ENCODE measurements around the gene PCDHB8. TPM values are rescaled to one million over a fixed set of nuclear protein-coding genes. Genes with fewer than 3 reads are reported as not detected.
"Not testable (repeated sequence)": the region's sequence is repeated elsewhere in the genome, so short reads cannot be mapped to it uniquely, and the experiment has no call there.

The PCDHB8 gene
- total RNA-seq, result 3.7 TPM
- 0.56 TPM for polyA plus RNA-seq (ENCODE audit: insufficient read depth, low read depth, low replicate concordance)
- long read RNA-seq, donor 1, result 0 reads
- long read RNA-seq, donor 2, partial matches to known transcripts, result 0 of 2 reads
- long read RNA-seq, donor 2, other reads (novel, unspliced or antisense), result 0 of 2 reads
- long read RNA-seq, donor 3, result 0 reads
- long read RNA-seq, donor 4, result 0 reads
- long read RNA-seq, donor 5, result 0 reads
- long read RNA-seq, donor 6, result 0 reads
- long read RNA-seq, donor 7, partial matches to known transcripts, result 0 of 2 reads
- long read RNA-seq, donor 7, other reads (novel, unspliced or antisense), result 0 of 2 reads
- long read RNA-seq, donor 8, result 0 reads
- long read RNA-seq, donor 9, result 0 reads
- long read RNA-seq, donor 10, result 0 reads

GRCh38 chr5:141177577-141178191 lies at the start of gene PCDHB8:
PCDHB8 (plus strand) TSS chr5:141177790; CDS start chr5:141178035, 245 bp downstream.
- H3K9ac ChIP-seq (ENCODE audit: low read length in 3 of 3); intact Hi-C loops (cut with DNase I); H3K27ac ChIP-seq (ENCODE audit: low read depth in 2 of 2, low read length in 2 of 2); DNase-seq; H3K36me3 ChIP-seq (ENCODE audit: control insufficient read depth in 2 of 3, insufficient read depth in 3 of 3, low read length in 3 of 3); H3K4me3 ChIP-seq (ENCODE audit: low read length in 3 of 3); H3K27me3 ChIP-seq (ENCODE audit: control insufficient read depth, insufficient read depth, low read length); H3K4me1 ChIP-seq (ENCODE audit: control insufficient read depth in 2 of 3, insufficient read depth in 2 of 3, low read depth in 1 of 3, low read length in 3 of 3); FAIRE-seq: not testable (repeated sequence)
- peaks cover 2 to 28% (median 18%) of the 10 kb centered on the region in 3 donors for H3K9me3 ChIP-seq (ENCODE audit: control insufficient read depth in 2 of 3, insufficient read depth in 1 of 3, low read length in 3 of 3)

DNA sequence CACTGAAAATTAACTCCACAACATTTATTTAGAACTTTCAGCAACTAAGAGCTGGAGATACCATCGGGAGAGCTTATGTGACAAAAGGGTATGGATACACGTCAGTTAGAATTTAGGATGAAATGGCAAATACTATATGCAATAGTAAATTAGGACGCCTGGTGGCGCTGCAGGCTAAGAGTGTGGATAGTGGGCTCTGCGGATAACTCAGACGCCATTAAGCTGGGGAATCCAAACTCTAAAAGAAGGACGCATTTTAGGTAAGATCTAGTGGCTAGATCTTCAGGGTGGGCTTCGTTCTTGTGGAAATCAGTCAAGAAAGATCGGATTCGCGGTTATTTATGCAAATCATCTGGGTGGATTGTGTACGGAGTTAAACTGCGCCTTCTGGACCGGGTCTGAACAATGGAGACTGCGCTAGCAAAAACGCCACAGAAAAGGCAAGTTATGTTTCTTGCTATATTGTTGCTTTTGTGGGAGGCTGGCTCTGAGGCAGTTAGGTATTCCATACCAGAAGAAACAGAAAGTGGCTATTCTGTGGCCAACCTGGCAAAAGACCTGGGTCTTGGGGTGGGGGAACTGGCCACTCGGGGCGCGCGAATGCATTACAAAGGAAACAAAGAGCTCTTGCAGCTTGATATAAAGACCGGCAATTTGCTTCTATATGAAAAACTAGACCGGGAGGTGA lies 42.4 kb upstream of the PCDHB8 start, which contains the start of gene PCDHB5:
TSS of gene PCDHB5 (plus strand) at position 177 of the 688 bp plus-strand sequence. CDS start at position 406, 229 bp downstream.
- H3K4me3 ChIP-seq (ENCODE audit: low read length in 3 of 3), result peak within 1 kb of the TSS; percentile 64 to 74 (median 68)
- FAIRE-seq (no peak), DNase-seq (peak in 3 of 5 donors; percentile 17 to 51 (median 34))
- H3K27ac ChIP-seq (ENCODE audit: low read depth in 2 of 2, low read length in 2 of 2), result no peak within 1 kb of the TSS
- TF ChIP-seq CTCF (IDR thresholded peaks at IDR 0.05; ENCODE audit: borderline replicate concordance, extremely low read depth, insufficient read depth), result peak; percentile 13
- H3K4me1 ChIP-seq (ENCODE audit: control insufficient read depth in 2 of 3, insufficient read depth in 2 of 3, low read depth in 1 of 3, low read length in 3 of 3), result no peaks in the 10 kb centered on the region
- peaks cover 0 to 32% (median 13%) of the 10 kb centered on the region in 3 donors for H3K9me3 ChIP-seq (ENCODE audit: control insufficient read depth in 2 of 3, insufficient read depth in 1 of 3, low read length in 3 of 3)
- H3K27me3 ChIP-seq (ENCODE audit: control insufficient read depth, insufficient read depth, low read length), result no peaks in the 10 kb centered on the region
- H3K36me3 ChIP-seq (ENCODE audit: control insufficient read depth in 2 of 3, insufficient read depth in 3 of 3, low read length in 3 of 3), result no peaks in the 10 kb centered on the region
- peak within 1 kb of the TSS in 2 of 3 donors; percentile 45 to 68 for H3K9ac ChIP-seq (ENCODE audit: low read length in 3 of 3)
- intact Hi-C loops (cut with DNase I), result no loop called here

GRCh38 chr5:141135718-141136266 lies 41.8 kb upstream of the PCDHB8 start:
- Histone ChIP-seq H3K27me3 (ENCODE audit: control insufficient read depth, insufficient read depth, low read length) (no peaks in the 10 kb centered on the region), H3K9me3 (ENCODE audit: control insufficient read depth in 2 of 3, insufficient read depth in 1 of 3, low read length in 3 of 3) (peaks cover 0 to 32% (median 13%) of the 10 kb centered on the region in 3 donors), H3K36me3 (ENCODE audit: control insufficient read depth in 2 of 3, insufficient read depth in 3 of 3, low read length in 3 of 3) (no peaks in the 10 kb centered on the region), H3K27ac (ENCODE audit: low read depth in 2 of 2, low read length in 2 of 2) (no peak overlapping the region), H3K4me3 (ENCODE audit: low read length in 3 of 3) (peak overlapping the region; percentile 64 to 74 (median 68)), H3K4me1 (ENCODE audit: control insufficient read depth in 2 of 3, insufficient read depth in 2 of 3, low read depth in 1 of 3, low read length in 3 of 3) (no peaks in the 10 kb centered on the region), H3K9ac (ENCODE audit: low read length in 3 of 3) (peak overlapping the region in 2 of 3 donors; percentile 18 to 68)
- TF ChIP-seq CTCF (IDR thresholded peaks at IDR 0.05; ENCODE audit: borderline replicate concordance, extremely low read depth, insufficient read depth), result no peak
- intact Hi-C loops (cut with DNase I), result no loop called here
- FAIRE-seq (no peak), DNase-seq (no peak)

DNA sequence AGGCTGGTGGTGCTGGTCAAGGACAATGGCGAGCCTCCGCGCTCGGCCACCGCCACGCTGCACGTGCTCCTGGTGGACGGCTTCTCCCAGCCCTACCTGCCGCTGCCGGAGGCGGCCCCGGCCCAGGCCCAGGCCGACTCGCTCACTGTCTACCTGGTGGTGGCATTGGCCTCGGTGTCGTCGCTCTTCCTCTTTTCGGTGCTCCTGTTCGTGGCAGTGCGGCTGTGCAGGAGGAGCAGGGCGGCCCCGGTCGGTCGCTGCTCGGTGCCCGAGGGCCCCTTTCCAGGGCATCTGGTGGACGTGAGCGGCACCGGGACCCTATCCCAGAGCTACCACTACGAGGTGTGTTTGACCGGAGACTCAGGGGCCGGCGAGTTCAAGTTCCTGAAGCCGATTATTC lies 40.2 kb upstream of the PCDHB8 start:
- peaks cover 0 to 29% (median 13%) of the 10 kb centered on the region in 3 donors for H3K9me3 ChIP-seq (ENCODE audit: control insufficient read depth in 2 of 3, insufficient read depth in 1 of 3, low read length in 3 of 3)
- H3K4me1 ChIP-seq (ENCODE audit: control insufficient read depth in 2 of 3, insufficient read depth in 2 of 3, low read depth in 1 of 3, low read length in 3 of 3); H3K27ac ChIP-seq (ENCODE audit: low read depth in 2 of 2, low read length in 2 of 2); intact Hi-C loops (cut with DNase I); H3K9ac ChIP-seq (ENCODE audit: low read length in 3 of 3); H3K36me3 ChIP-seq (ENCODE audit: control insufficient read depth in 2 of 3, insufficient read depth in 3 of 3, low read length in 3 of 3); H3K27me3 ChIP-seq (ENCODE audit: control insufficient read depth, insufficient read depth, low read length); H3K4me3 ChIP-seq (ENCODE audit: low read length in 3 of 3); FAIRE-seq: not testable (repeated sequence)
- peak in 1 of 5 donors; percentile 52 for DNase-seq

All from kidney (tissue), 22 donors.